HepG2 (cell line): ENCODE results near the gene SERTAD2. TPM values are rescaled to one million over a fixed set of nuclear protein-coding genes. Genes with fewer than 3 reads are reported as not detected.
A peak's percentile ranks its signal among the peaks of the same experiment; 100 is the strongest.

Experiments used
- ATAC-seq: fragments of 200-7000 bp; cut with Tn5 transposase; 3 replicates; pipeline ENCODE4 v1.9.1; 2020; ENCODE audit warnings: mild to moderate bottlenecking, moderate library complexity
- BruUV-seq: library from RNA; stranded (reverse); fragments of 400-500 nt; replicated peaks from 2 replicates; lab custom pipeline; 2021; lab: Mats Ljungman, UMichigan
- CTCF ChIA-PET: fragments of 300-600 bp; formaldehyde crosslinking; extraction: SDS; loops from one replicate; lab custom pipeline; 2021; ENCODE audit warnings: low total read pairs, inconsistent platforms, low intra/inter-chr PET ratio; lab: Yijun Ruan, JAX
- POLR2A ChIA-PET: fragments of 350-600 bp; sonication (Branson Sonifier 250); formaldehyde crosslinking; loops from one replicate; lab custom pipeline; 2020; ENCODE audit warnings: antibody characterized with exemption, inconsistent platforms; lab: Yijun Ruan, JAX
- DNase-seq: peaks from one replicate; pipeline ENCODE4 v3.0.0-alpha.2; 2015; ENCODE audit warnings: low spot score
- FAIRE-seq: peaks from 3 replicates; lab custom pipeline; 2011; peaks lifted over from hg19 to GRCh38; lab: Jason Lieb, UNC
- H2AFZ ChIP-seq: one replicate; pipeline ENCODE4 v1.6.1; 2011; ENCODE audit warnings: low read length, inconsistent platforms
- H3K27ac ChIP-seq: fragments of 300-600 bp; 3 replicates; pipeline ENCODE4 v1.8.0; 2011; ENCODE audit warnings: mixed run types, mild to moderate bottlenecking, mixed read lengths, low read length, inconsistent platforms; ENCODE audit not compliant: insufficient read depth; ENCODE audit errors: extremely low read length
- H3K27me3 ChIP-seq, 2 experiments: fragments of 200-600 bp in 1 of 2; 2 replicates in 1 of 2; 3 replicates in 1 of 2; pipeline versions ENCODE4 v1.6.0 to v1.8.0; 2011; ENCODE audit warnings: low read length in 2 of 2, mild to moderate bottlenecking in 2 of 2, moderate library complexity in 2 of 2, inconsistent platforms in 1 of 2; ENCODE audit not compliant: insufficient read depth in 2 of 2, control insufficient read depth in 1 of 2
- H3K36me3 ChIP-seq, 2 experiments: fragments of 200-600 bp in 1 of 2; replicated peaks in 1 of 2; 2 replicates in 1 of 2; 3 replicates in 1 of 2; pipeline versions ENCODE4 v1.5.1 to v1.8.0; 2011; ENCODE audit warnings: low read length in 2 of 2, inconsistent platforms in 1 of 2; ENCODE audit not compliant: insufficient read depth in 2 of 2, control insufficient read depth in 1 of 2
- H3K4me1 ChIP-seq: 2 replicates; pipeline ENCODE4 v1.5.1; 2012; ENCODE audit warnings: low read length, inconsistent platforms; ENCODE audit not compliant: insufficient read depth
- H3K4me2 ChIP-seq: 2 replicates; pipeline ENCODE4 v1.6.0; 2011; ENCODE audit warnings: low read depth, low read length, inconsistent platforms
- H3K4me3 ChIP-seq, 3 experiments: fragments of 200-600 bp in 1 of 3; sonication (generic), shearing (Covaris generic) in 1 of 3; replicated peaks in 1 of 3; 2 replicates each; pipeline ENCODE4 v1.5.1; 2011 to 2016; ENCODE audit warnings: low read length in 3 of 3, inconsistent platforms in 2 of 3, low read depth in 2 of 3, mild to moderate bottlenecking in 2 of 3, control low read depth in 1 of 3, mixed read lengths in 1 of 3; ENCODE audit not compliant: insufficient read depth in 1 of 3
- H3K79me2 ChIP-seq: one replicate; pipeline ENCODE4 v1.6.1; 2011; ENCODE audit warnings: low read length, inconsistent platforms; ENCODE audit not compliant: insufficient read depth
- H3K9ac ChIP-seq: 2 replicates; pipeline ENCODE4 v1.6.0; 2011; ENCODE audit warnings: mild to moderate bottlenecking, low read depth, low read length, inconsistent platforms; ENCODE audit not compliant: insufficient read depth
- H3K9me3 ChIP-seq: 2 replicates; pipeline ENCODE4 v1.5.1; 2012; ENCODE audit warnings: mild to moderate bottlenecking, low read length
- H4K20me1 ChIP-seq: 2 replicates; pipeline ENCODE4 v1.6.0; 2011; ENCODE audit warnings: inconsistent platforms, mild to moderate bottlenecking, low read length, moderate library complexity; ENCODE audit not compliant: insufficient read depth
- DNMT1 ChIP-seq: sonication (generic); formaldehyde crosslinking; IDR thresholded peaks from 2 replicates; pipeline ENCODE4 v1.5.1; 2020; ENCODE audit warnings: mild to moderate bottlenecking, missing genetic modification reagents
- ELF3 ChIP-seq: IDR thresholded peaks from 2 replicates; pipeline ENCODE4 v1.6.1; 2016; ENCODE audit warnings: missing genetic modification reagents, missing compliant biosample characterization
- MAFK ChIP-seq, 2 experiments: IDR thresholded peaks in 1 of 2; conservative IDR thresholded peaks in 1 of 2; 2 replicates each; pipeline ENCODE4 v1.6.1; 2011; ENCODE audit warnings: improper control_type of control experiment in 2 of 2, low read length in 2 of 2
- SIN3A ChIP-seq: IDR thresholded peaks from 2 replicates; pipeline ENCODE4 v1.6.1; 2011; ENCODE audit warnings: low read depth, mild to moderate bottlenecking, control low read depth, low read length, borderline replicate concordance
- STAG1 ChIP-seq: sonication (generic); formaldehyde crosslinking; IDR thresholded peaks from 2 replicates; pipeline ENCODE4 v1.4.0; 2020; ENCODE audit warnings: missing genetic modification reagents
- WGBS: methylation state at CpG from one replicate; pipeline ENCODE4 v1.1.6; 2017; ENCODE audit warnings: low lambda C conversion rate; 5-methylcytosine and 5-hydroxymethylcytosine counted together
- in situ Hi-C: cut with HindIII; loops from 2 replicates; pipeline ENCODE4 v1.10.0; 2017; ENCODE audit warnings: low pct_unique_long_range_greater_than_20kb; ENCODE audit not compliant: extremely low pct_ligation_motif_present
- intact Hi-C: fragments of 100-400 bp; cut with micrococcal nuclease; formaldehyde crosslinking; loops from one replicate; pipeline ENCODE4 v1.10.0; 2022; ENCODE audit not compliant: unreplicated experiment
- polyA plus RNA-seq, 8 experiments: library from polyadenylated mRNA; depleted of rRNA in 3 of 8; stranded (reverse) in 7 of 8; unstranded in 1 of 8; fragments of >200 nt; fragmentation: Illumina TruSeq in 4 of 8; extraction: Trizol in 4 of 8; gene quantifications; 2 replicates each; pipeline versions ENCODE4 v1.2.1 to v1.2.3, GENCODE V29; 2011 to 2016; ENCODE audit warnings: low read depth in 4 of 8, missing spikeins in 1 of 8, mixed read lengths in 1 of 8; ENCODE audit not compliant: insufficient read depth in 1 of 8
- total RNA-seq, 5 experiments: library from RNA; depleted of rRNA; stranded (reverse); fragments of >200 nt; fragmentation: Illumina TruSeq; extraction: Trizol; gene quantifications; 2 replicates each; pipeline ENCODE4 v1.2.3, GENCODE V29; 2016; ENCODE audit warnings: low read depth in 1 of 5
- TF ChIP-seq, protein P1 (sequence below), 2 experiments: sonication (generic) in 1 of 2; formaldehyde crosslinking in 1 of 2; IDR thresholded peaks; 2 replicates each; pipeline versions ENCODE4 v1.4.0 to v1.6.1; 2016 to 2020; ENCODE audit warnings: borderline replicate concordance in 1 of 2, low read depth in 1 of 2, mild to moderate bottlenecking in 1 of 2, missing genetic modification reagents in 1 of 2
- TF ChIP-seq, protein P2 (sequence below): sonication (generic); formaldehyde crosslinking; IDR thresholded peaks from 2 replicates; pipeline ENCODE4 v1.5.1; 2020; ENCODE audit warnings: missing genetic modification reagents, mild to moderate bottlenecking, borderline replicate concordance
- TF ChIP-seq, protein P3 (sequence below): sonication (generic); formaldehyde crosslinking; IDR thresholded peaks from 2 replicates; pipeline ENCODE4 v1.4.0; 2020; ENCODE audit warnings: missing genetic modification reagents
- TF ChIP-seq, protein P4 (sequence below): sonication (generic); formaldehyde crosslinking; IDR thresholded peaks from 2 replicates; pipeline ENCODE4 v1.4.0; 2020; ENCODE audit warnings: missing genetic modification reagents, borderline replicate concordance
- TF ChIP-seq, protein P5 (sequence below): sonication (generic); formaldehyde crosslinking; IDR thresholded peaks from 2 replicates; pipeline ENCODE4 v1.9.0; 2021; ENCODE audit warnings: missing genetic modification reagents, mild to moderate bottlenecking, borderline replicate concordance

The SERTAD2 gene
- total and polyA plus RNA-seq, 2 of the 13 experiments (the other 11 are each of a cell fraction or from before 2014, with no cell fraction given) = 6.7 to 22.6 TPM

DNA sequence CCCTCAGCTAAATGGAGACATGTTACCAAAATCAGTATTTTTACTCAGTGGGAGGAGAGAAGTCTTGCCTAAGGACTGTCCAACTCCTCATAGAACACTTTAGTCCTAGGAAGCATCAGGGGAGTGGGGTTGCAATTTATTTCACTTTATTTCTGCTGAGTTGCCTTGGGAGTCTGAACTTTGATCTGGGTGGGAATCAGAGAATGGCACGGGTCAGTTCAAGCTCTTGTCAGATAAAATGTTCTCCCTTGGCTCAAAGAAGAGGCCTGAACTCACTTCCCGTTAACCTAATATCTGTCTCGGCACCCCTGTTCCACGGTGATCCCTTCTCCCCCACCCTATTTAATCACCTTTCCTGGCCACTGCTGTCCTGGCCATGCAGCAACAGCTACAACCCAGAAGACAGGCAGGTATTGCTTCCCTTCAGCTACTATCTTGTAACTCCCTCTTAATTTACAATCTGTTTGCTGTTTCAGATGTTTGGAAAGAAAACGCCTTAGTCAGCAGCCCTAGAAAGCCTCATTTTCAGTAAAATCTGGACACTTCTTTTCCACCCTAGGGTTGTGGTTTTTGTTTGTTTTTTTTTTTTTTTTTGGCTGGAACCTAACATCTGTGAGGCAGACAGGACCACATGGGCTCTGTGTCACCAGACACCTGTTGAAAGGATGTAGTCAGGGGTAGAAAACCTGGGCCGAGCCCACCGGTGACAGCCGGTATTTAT is 52.5 kb downstream of the SERTAD2 start:
- DNase-seq (no peak), ATAC-seq (no peak), FAIRE-seq (no peak)
- H4K20me1 ChIP-seq = no peaks in the 10 kb centered on the region
- no TSS peak for BruUV-seq
- no peaks in the 10 kb centered on the region for H3K36me3 ChIP-seq
- H3K4me3 ChIP-seq = no peak overlapping the region
- H3K4me1 ChIP-seq = peaks cover 31% of the 10 kb centered on the region
- CTCF ChIA-PET = no interaction called here
- peak overlapping the region; percentile 3; the same call in 1 of the 2 replicates for H3K9ac ChIP-seq
- POLR2A ChIA-PET = no interaction called here
- 16% methylated on average over 8 of the region's 8 CpGs for WGBS
- no peak overlapping the region for H2AFZ ChIP-seq
- H3K27ac ChIP-seq = no peak overlapping the region
- H3K79me2 ChIP-seq = no peaks in the 10 kb centered on the region
- intact Hi-C loops (no loop called here), in situ Hi-C loops (loop anchor here (5.0 to 25.0 kb wide), 2 partner anchors 261 to 961 kb away; no protein-coding TSS in a partner anchor)
- peaks cover 0 to 2% of the 10 kb centered on the region in 2 experiments; a peak in 1 of 5 replicates for H3K27me3 ChIP-seq
- peaks cover 5% of the 10 kb centered on the region; the same call in 1 of the 2 replicates for H3K9me3 ChIP-seq
- peak overlapping the region; percentile 22 for H3K4me2 ChIP-seq
- no peak for TF ChIP-seq STAG1 (CRISPR knock-in tag)
- TF ChIP-seq, protein P1, sequence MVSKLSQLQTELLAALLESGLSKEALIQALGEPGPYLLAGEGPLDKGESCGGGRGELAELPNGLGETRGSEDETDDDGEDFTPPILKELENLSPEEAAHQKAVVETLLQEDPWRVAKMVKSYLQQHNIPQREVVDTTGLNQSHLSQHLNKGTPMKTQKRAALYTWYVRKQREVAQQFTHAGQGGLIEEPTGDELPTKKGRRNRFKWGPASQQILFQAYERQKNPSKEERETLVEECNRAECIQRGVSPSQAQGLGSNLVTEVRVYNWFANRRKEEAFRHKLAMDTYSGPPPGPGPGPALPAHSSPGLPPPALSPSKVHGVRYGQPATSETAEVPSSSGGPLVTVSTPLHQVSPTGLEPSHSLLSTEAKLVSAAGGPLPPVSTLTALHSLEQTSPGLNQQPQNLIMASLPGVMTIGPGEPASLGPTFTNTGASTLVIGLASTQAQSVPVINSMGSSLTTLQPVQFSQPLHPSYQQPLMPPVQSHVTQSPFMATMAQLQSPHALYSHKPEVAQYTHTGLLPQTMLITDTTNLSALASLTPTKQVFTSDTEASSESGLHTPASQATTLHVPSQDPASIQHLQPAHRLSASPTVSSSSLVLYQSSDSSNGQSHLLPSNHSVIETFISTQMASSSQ (IDR thresholded peaks at IDR 0.05; ENCODE audit: low read depth) = no peak
- TF ChIP-seq, protein P1 (CRISPR knock-in tag; IDR thresholded peaks at IDR 0.05; ENCODE audit: borderline replicate concordance) = no peak
- TF ChIP-seq, protein P2, sequence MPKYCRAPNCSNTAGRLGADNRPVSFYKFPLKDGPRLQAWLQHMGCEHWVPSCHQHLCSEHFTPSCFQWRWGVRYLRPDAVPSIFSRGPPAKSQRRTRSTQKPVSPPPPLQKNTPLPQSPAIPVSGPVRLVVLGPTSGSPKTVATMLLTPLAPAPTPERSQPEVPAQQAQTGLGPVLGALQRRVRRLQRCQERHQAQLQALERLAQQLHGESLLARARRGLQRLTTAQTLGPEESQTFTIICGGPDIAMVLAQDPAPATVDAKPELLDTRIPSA (CRISPR knock-in tag) = no peak
- TF ChIP-seq, protein P3, sequence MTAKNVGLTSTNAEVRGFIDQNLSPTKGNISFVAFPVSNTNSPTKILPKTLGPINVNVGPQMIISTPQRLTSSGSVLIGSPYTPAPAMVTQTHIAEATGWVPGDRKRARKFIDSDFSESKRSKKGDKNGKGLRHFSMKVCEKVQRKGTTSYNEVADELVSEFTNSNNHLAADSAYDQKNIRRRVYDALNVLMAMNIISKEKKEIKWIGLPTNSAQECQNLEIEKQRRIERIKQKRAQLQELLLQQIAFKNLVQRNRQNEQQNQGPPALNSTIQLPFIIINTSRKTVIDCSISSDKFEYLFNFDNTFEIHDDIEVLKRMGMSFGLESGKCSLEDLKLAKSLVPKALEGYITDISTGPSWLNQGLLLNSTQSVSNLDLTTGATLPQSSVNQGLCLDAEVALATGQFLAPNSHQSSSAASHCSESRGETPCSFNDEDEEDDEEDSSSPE = no peak
- TF ChIP-seq, protein P4, sequence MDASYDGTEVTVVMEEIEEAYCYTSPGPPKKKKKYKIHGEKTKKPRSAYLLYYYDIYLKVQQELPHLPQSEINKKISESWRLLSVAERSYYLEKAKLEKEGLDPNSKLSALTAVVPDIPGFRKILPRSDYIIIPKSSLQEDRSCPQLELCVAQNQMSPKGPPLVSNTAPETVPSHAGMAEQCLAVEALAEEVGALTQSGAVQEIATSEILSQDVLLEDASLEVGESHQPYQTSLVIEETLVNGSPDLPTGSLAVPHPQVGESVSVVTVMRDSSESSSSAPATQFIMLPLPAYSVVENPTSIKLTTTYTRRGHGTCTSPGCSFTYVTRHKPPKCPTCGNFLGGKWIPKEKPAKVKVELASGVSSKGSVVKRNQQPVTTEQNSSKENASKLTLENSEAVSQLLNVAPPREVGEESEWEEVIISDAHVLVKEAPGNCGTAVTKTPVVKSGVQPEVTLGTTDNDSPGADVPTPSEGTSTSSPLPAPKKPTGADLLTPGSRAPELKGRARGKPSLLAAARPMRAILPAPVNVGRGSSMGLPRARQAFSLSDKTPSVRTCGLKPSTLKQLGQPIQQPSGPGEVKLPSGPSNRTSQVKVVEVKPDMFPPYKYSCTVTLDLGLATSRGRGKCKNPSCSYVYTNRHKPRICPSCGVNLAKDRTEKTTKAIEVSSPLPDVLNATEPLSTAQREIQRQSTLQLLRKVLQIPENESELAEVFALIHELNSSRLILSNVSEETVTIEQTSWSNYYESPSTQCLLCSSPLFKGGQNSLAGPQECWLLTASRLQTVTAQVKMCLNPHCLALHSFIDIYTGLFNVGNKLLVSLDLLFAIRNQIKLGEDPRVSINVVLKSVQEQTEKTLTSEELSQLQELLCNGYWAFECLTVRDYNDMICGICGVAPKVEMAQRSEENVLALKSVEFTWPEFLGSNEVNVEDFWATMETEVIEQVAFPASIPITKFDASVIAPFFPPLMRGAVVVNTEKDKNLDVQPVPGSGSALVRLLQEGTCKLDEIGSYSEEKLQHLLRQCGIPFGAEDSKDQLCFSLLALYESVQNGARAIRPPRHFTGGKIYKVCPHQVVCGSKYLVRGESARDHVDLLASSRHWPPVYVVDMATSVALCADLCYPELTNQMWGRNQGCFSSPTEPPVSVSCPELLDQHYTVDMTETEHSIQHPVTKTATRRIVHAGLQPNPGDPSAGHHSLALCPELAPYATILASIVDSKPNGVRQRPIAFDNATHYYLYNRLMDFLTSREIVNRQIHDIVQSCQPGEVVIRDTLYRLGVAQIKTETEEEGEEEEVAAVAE (CRISPR knock-in tag) = no peak
- TF ChIP-seq SIN3A = no peak
- TF ChIP-seq, protein P5, sequence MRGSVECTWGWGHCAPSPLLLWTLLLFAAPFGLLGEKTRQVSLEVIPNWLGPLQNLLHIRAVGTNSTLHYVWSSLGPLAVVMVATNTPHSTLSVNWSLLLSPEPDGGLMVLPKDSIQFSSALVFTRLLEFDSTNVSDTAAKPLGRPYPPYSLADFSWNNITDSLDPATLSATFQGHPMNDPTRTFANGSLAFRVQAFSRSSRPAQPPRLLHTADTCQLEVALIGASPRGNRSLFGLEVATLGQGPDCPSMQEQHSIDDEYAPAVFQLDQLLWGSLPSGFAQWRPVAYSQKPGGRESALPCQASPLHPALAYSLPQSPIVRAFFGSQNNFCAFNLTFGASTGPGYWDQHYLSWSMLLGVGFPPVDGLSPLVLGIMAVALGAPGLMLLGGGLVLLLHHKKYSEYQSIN (CRISPR knock-in tag) = no peak
- TF ChIP-seq MAFK (conservative IDR thresholded peaks at IDR 0.05 in 1 of 2, IDR thresholded peaks at IDR 0.05 in 1 of 2; ENCODE audit: low read length in 2 of 2) = peak; percentile 57 to 80
- TF ChIP-seq DNMT1 (CRISPR knock-in tag) = no peak
- TF ChIP-seq ELF3 (CRISPR knock-in tag) = no peak
